Ishikawa (cell line): ENCODE data around the gene THAP4.

Experiments
- EP300 ChIP-seq: IDR thresholded peaks from 2 replicates; pipeline ENCODE4 v1.6.1; 2012; ENCODE audit warnings: borderline replicate concordance
- NFIC ChIP-seq: IDR thresholded peaks from 2 replicates; pipeline ENCODE4 v1.6.1; 2012
- RAD21 ChIP-seq: IDR thresholded peaks from 2 replicates; pipeline ENCODE4 v1.6.1; 2012; ENCODE audit warnings: low read depth
- REST ChIP-seq: IDR thresholded peaks from 2 replicates; pipeline ENCODE4 v1.6.1; 2012; ENCODE audit warnings: low read depth, mild to moderate bottlenecking
- TAF1 ChIP-seq: IDR thresholded peaks from 2 replicates; pipeline ENCODE4 v1.6.1; 2012; ENCODE audit warnings: low read depth, mild to moderate bottlenecking
- USF1 ChIP-seq: IDR thresholded peaks from 2 replicates; pipeline ENCODE4 v1.6.1; 2012
- YY1 ChIP-seq: IDR thresholded peaks from 2 replicates; pipeline ENCODE4 v1.6.1; 2012; ENCODE audit warnings: low read depth
- TF ChIP-seq, protein P1 (sequence below): IDR thresholded peaks from 2 replicates; pipeline ENCODE4 v1.6.1; 2012

DNA sequence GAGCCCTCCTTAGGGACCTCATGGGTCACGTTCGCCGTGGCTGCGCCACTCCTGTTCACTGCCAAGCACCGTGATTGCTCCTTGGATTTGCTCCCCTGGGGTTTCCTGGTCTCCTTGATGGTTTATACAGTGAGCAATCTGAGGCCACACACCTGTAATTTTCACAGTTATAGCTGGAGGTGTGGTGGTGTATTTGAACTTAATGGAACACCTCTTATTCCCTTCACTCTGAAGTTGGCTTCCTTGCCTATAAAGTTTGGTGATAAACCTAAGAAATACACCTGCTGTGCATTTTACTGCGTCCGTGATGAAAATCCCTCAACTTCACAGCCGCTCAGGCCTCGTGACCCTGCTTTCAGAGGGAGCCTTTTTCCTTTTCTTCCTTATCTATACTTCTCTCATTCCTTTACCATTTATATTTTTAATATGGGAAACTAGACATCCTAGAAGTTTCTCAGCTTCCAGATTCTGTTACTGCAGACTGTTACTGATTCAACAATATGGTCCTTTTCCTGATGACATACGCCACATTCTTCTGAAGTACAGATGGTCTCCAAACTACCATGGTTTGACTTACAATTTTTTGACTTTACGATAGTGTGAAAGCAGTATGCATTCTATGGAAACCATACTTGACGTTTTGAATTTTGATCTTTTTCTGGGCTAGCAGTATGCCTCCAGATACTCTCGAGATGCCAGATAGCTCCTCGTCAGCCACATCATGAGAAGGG, 9.1 kb upstream of the THAP4 start:
- TF ChIP-seq, protein P1, sequence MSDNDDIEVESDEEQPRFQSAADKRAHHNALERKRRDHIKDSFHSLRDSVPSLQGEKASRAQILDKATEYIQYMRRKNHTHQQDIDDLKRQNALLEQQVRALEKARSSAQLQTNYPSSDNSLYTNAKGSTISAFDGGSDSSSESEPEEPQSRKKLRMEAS = no peak
- TF ChIP-seq TAF1 (no peak), REST (no peak), EP300 (no peak), NFIC (no peak), YY1 (no peak), RAD21 (no peak), USF1 (no peak)
